NCI-H2196 treated with DMSO at 0.1 percent for 48 hours (cell line): ENCODE measurements around the gene PLEKHA8.

Source experiments
- DNase-seq: peaks from one replicate; lab custom pipeline; 2025; ENCODE audit not compliant: unreplicated experiment; lab: John Stamatoyannopoulos, UW

PLEKHA8 gene

DNA sequence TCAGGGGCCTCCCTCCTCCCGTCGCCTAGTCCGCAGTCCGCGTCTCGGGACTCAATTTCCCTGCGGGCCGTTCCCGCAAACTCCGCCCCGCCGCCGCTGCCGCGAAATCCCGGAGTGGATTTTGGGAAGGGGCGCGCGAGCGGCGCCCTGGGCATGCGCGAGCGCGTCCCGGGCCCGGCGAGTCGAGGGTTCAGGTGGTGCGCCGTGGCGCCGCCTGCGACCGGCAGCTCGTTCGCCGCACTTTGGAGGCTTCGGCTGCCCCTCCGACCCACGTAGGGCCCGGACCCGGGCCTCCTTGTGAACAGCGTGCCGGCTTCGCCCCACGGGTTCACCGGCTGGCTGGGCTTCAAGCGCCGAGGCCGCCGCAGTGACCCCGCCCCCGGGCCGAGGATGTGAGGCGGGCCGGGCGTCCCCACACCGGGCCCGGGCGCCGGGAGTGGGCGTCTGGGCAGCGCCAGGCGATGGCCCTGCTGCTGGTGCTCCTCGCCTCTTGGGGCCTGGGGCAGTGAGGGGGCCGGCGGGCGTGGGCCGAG, at the start of gene PLEKHA8:
Gene PLEKHA8 (plus strand): TSS at position 197 of the 533 bp plus-strand sequence. CDS start 351 bp downstream, outside the sequence.
- DNase-seq, result peak; percentile 36

GRCh38 chr7:29980151-29980550, 48.1 kb upstream of the PLEKHA8 start:
- DNase-seq, result no peak

DNA sequence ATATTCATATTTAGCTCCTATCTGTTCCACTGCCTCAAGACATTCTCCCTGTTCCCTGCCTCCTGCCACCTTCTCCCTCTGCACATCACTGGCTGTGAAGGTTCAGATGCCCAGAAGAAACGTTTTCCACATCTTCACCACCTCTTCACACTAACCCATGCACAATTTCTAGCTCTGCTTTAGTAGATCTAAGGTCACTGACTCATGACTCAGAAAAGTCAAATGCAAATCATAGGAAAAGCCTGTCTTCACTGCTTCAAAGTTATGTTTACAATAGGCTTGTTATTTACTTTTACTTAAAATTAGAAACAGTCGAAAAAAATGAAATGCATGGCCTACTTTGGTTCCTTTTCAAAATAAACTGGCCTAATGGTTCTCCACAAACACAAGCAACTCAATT, 41.1 kb upstream of the PLEKHA8 start:
- no peak for DNase-seq

DNA sequence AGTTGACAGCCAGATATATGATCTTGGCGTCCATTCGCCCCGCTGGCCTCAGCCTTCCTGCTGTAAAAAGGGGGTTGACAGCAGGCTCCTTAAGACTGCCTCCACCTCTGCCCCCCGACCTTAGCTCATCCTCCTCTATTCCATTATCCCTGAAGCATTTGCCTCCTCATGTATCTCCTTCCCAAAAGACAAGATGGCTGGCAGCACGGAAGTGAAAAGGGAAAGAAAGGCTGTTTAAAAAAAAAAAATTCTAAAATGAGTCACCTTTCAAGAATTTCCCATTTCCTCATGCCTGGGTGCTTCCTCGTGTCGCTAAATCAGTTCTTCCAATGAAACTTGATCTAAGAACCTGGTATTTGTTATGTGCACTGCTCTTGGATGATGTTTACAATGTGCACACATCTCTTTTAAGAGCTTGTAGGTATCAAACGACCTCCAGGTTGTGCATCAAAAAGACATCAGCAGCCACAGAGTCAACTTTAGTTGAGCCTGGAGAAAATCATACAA, 40.3 kb upstream of the PLEKHA8 start:
- no peak for DNase-seq

GRCh38 chr7:29988424-29989256, 39.6 kb upstream of the PLEKHA8 start:
- peak; percentile 33 for DNase-seq

GRCh38 chr7:29989257-29989995, 38.8 kb upstream of the PLEKHA8 start, which contains the start of gene SCRN1:
SCRN1 (minus strand) TSS chr7:29989801; CDS start chr7:29969067, 20,734 bp downstream.
- no peak for DNase-seq

GRCh38 chr7:29990931-29991330, 37.3 kb upstream of the PLEKHA8 start:
- DNase-seq, result no peak

DNA sequence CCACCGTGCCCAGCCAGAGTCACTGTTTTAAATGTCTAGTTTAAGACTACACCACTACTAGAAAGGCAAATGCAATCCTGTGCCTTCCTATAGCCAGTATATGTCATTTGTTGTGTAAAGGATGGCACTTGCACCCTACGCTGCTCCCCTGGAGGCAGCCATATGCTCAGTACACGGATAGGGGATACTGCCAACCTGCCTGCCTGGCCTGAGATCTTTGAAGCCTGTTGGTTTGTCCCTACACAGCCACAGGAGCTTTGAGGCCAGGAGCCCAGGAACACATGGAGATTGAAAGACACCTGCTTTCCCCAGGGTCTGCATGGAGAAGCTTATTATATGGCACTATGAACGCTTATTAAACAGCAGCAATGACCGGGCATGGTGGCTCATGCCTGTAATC, 36.3 kb upstream of the PLEKHA8 start:
- no peak for DNase-seq

GRCh38 chr7:29993140-29993539, 35.1 kb upstream of the PLEKHA8 start:
- no peak for DNase-seq

GRCh38 chr7:29995652-29996051, 32.6 kb upstream of the PLEKHA8 start:
- no peak for DNase-seq

DNA sequence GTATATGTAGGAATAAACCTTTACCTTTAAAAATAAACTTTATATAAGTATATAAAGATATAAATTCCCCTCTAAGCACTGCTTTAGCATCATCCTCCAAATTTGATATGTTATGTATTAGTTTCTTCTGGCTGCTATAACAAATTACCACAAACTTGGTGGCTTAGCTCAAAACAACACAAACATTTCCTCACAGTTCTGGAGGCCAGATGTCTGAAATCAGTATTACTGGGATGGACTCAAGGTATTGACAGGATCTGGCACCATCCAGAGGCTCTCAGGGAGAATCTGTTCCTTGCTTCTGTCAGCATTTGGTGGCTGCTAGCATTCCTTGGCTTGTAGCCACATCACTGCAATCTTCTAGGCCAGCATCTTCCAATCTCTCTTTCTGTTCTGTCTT, 31.9 kb upstream of the PLEKHA8 start:
- no peak for DNase-seq

GRCh38 chr7:29998489-29998888, 29.7 kb upstream of the PLEKHA8 start:
- no peak for DNase-seq

GRCh38 chr7:30001998-30002397, 26.2 kb upstream of the PLEKHA8 start:
- no peak for DNase-seq

- DNase-seq, result no peak
These were observed 25.1 kb upstream of the PLEKHA8 start for GRCh38 chr7:30003098-30003497.

DNA sequence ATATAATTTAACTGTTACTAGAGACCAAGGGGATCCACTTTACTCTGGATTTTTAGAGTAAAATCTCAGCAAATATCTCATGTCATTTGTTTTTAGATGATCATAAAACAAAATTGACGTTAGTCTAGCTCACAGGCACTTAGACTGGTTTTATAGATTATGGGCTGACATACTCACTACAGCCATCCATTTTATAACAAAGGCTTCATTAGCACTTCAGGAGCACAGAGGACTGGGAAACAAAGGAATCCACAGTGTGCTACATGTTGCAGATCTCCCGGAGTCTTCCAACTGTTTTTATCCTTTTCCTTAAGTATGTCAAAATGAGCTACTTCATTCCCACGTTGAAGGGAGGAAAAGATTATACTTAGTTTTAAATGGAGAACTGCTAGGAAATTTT, 22.7 kb upstream of the PLEKHA8 start:
- DNase-seq, result no peak

GRCh38 chr7:30010021-30010420, 18.2 kb upstream of the PLEKHA8 start:
- DNase-seq, result no peak

GRCh38 chr7:30012757-30013156, 15.5 kb upstream of the PLEKHA8 start:
- DNase-seq, result no peak

DNA sequence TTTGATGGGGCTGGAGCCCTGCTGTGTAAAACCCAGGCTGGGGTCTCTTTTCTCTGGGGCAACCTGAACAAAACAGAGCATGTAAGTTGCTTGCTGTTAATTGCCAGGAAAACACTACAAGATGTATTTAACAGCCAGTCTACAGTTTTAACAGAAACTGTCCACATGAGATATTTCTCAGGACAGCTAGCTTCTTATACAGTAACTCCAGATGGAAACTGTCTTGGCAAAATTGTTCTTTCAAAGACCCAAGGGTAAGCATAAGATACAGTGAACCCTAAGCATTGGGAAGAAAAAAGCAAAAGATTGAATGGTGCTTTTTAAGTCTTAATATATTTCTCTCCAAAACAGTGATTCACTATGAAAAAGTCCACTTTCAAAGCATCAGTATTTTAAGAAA, 9.8 kb upstream of the PLEKHA8 start:
- no peak for DNase-seq

DNA sequence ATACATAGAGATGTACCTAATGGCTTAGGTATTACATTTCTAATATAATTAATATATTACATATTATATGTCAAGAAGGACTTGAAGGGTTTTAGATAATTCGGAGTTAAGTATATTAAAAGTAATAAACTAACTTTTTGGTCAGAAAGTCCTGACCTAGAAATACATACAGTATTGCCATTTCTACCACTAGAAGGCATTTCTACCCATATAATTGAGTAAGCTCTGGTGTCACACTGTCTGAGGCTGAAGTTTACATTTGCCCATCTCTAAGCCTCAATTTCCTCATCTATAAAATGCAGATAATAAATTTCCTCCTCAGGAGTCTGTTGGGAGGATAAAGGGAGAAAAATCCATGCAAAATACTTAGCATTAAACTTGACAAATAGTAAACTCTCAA, 8.8 kb upstream of the PLEKHA8 start:
- DNase-seq, result no peak

GRCh38 chr7:30019960-30020359, 8.3 kb upstream of the PLEKHA8 start:
- DNase-seq, result no peak

DNA sequence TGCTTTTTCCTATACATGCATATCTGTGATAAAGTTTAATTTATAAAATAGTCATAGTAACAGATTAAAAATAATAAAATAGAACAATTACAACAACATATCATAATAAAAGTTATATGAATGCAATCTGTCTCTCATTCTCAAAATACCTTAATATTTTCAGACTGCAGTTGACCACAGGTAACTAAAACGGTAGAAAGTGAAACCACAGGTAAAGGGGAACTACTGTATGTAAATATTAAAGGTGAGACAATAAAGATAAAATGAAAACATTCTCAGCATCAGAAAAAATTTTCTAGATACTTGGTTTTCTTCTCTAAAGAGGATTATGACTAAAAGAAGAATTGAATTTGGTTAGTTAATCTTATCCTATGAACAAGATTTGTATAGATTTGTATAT, 7.7 kb upstream of the PLEKHA8 start:
- DNase-seq, result no peak

- no peak for DNase-seq
These were observed 5.2 kb upstream of the PLEKHA8 start for GRCh38 chr7:30022991-30023390.
